GM12878 (cell line): Measurements from ENCODE around the gene HM13. TPM values are rescaled to one million over a fixed set of nuclear protein-coding genes. Genes with fewer than 3 reads are reported as not detected.

ENCODE experiments used
- ATF7 ChIP-seq: fragments of 450-650 bp; IDR thresholded peaks from 2 replicates; pipeline ENCODE4 v1.6.1; 2016; ENCODE audit warnings: low read depth, mild to moderate bottlenecking
- BACH1 ChIP-seq: fragments of 450-650 bp; IDR thresholded peaks from 2 replicates; pipeline ENCODE4 v1.6.1; 2017; ENCODE audit warnings: mild to moderate bottlenecking, borderline replicate concordance
- CUX1 ChIP-seq: IDR thresholded peaks from 2 replicates; pipeline ENCODE4 v1.6.1; 2012; ENCODE audit warnings: improper control_type of control experiment, low read depth, low read length; ENCODE audit not compliant: insufficient replicate concordance
- DPF2 ChIP-seq: fragments of 450-650 bp; IDR thresholded peaks from 2 replicates; pipeline ENCODE4 v1.6.1; 2017; ENCODE audit warnings: mild to moderate bottlenecking
- FOXK2 ChIP-seq: fragments of 450-650 bp; IDR thresholded peaks from 2 replicates; pipeline ENCODE4 v1.6.1; 2017; ENCODE audit warnings: mild to moderate bottlenecking, moderate library complexity
- IKZF2 ChIP-seq, 2 experiments: fragments of 450-650 bp; IDR thresholded peaks; 2 replicates each; pipeline ENCODE4 v1.6.1; 2017; ENCODE audit warnings: mild to moderate bottlenecking in 2 of 2, moderate library complexity in 2 of 2
- IRF4 ChIP-seq: IDR thresholded peaks from 2 replicates; pipeline ENCODE4 v1.6.1; 2011; ENCODE audit warnings: low read depth, low read length
- JUNB ChIP-seq: IDR thresholded peaks from 2 replicates; pipeline ENCODE4 v1.6.1; 2016; ENCODE audit warnings: antibody characterized with exemption, mild to moderate bottlenecking
- LARP7 ChIP-seq: fragments of 450-650 bp; IDR thresholded peaks from 2 replicates; pipeline ENCODE4 v1.6.1; 2017; ENCODE audit warnings: mild to moderate bottlenecking
- MXI1 ChIP-seq: fragments of 150-350 bp; IDR thresholded peaks from 2 replicates; pipeline ENCODE4 v1.6.1; 2011; ENCODE audit warnings: low read depth, mild to moderate bottlenecking, inconsistent platforms, low read length, improper control_type of control experiment
- MYB ChIP-seq: fragments of 150-350 bp; IDR thresholded peaks from 2 replicates; pipeline ENCODE4 v1.6.1; 2014; ENCODE audit warnings: mild to moderate bottlenecking, low read depth, low read length, borderline replicate concordance
- NBN ChIP-seq: fragments of 450-650 bp; IDR thresholded peaks from 2 replicates; pipeline ENCODE4 v1.6.1; 2016
- NFIC ChIP-seq: IDR thresholded peaks from 2 replicates; pipeline ENCODE4 v1.6.1; 2012; ENCODE audit warnings: low read depth, mild to moderate bottlenecking, inconsistent platforms, low read length, moderate library complexity
- PAX5 ChIP-seq: IDR thresholded peaks from 2 replicates; pipeline ENCODE4 v1.6.1; 2011; ENCODE audit warnings: low read depth, low read length, borderline replicate concordance
- PKNOX1 ChIP-seq: fragments of 450-650 bp; IDR thresholded peaks from 2 replicates; pipeline ENCODE4 v1.6.1; 2016; ENCODE audit warnings: mild to moderate bottlenecking
- POLR2A ChIP-seq: IDR thresholded peaks from 2 replicates; pipeline ENCODE4 v1.6.1; 2011; ENCODE audit warnings: low read depth, mild to moderate bottlenecking, low read length
- POLR2AphosphoS5 ChIP-seq: IDR thresholded peaks from 2 replicates; pipeline ENCODE4 v1.6.1; 2011; ENCODE audit warnings: mild to moderate bottlenecking, low read length, inconsistent platforms
- POU2F2 ChIP-seq: IDR thresholded peaks from 3 replicates; pipeline ENCODE4 v1.6.1; 2011; ENCODE audit warnings: low read depth, mild to moderate bottlenecking, low read length, borderline replicate concordance
- RAD21 ChIP-seq: IDR thresholded peaks from 2 replicates; pipeline ENCODE4 v1.6.1; 2011; ENCODE audit warnings: mild to moderate bottlenecking, low read depth, low read length, moderate library complexity; ENCODE audit not compliant: insufficient read depth
- SIN3A ChIP-seq: IDR thresholded peaks from 2 replicates; pipeline ENCODE4 v1.6.1; 2012; ENCODE audit warnings: low read depth, low read length, improper control_type of control experiment
- SP1 ChIP-seq: IDR thresholded peaks from one replicate; pipeline ENCODE4 v1.6.1; 2011; ENCODE audit warnings: low read depth, low read length
- TBL1XR1 ChIP-seq: IDR thresholded peaks from 2 replicates; pipeline ENCODE4 v1.6.1; 2012; ENCODE audit warnings: low read depth, low read length, improper control_type of control experiment
- polyA plus RNA-seq, 11 experiments: library from polyadenylated mRNA; depleted of rRNA in 4 of 11; unstranded in 6 of 11; stranded (reverse) in 5 of 11; fragments of >200 nt; fragmentation: Nextera tagmentation in 4 of 11; fragmentation: Illumina TruSeq in 1 of 11; extraction: Ambion mirVana in 4 of 11; extraction: Trizol in 1 of 11; gene quantifications; 1 replicate in 1 of 11; 2 replicates in 10 of 11; pipeline versions ENCODE4 v1.2.1 to v1.2.3, GENCODE V29; 2011 to 2016; ENCODE audit warnings: inconsistent platforms in 2 of 11, missing spikeins in 2 of 11, low read depth in 1 of 11
- total RNA-seq, 4 experiments: library from RNA; depleted of rRNA in 3 of 4; stranded (reverse); fragments of >200 nt in 3 of 4; fragmentation: Illumina TruSeq in 1 of 4; extraction: Trizol in 1 of 4; gene quantifications; 2 replicates each; pipeline versions ENCODE4 v1.2.1 to v1.2.3, GENCODE V29; 2013 to 2021
- TF ChIP-seq, protein P1 (sequence below): fragments of 450-650 bp; IDR thresholded peaks from 2 replicates; pipeline ENCODE4 v1.6.1; 2014; ENCODE audit warnings: mild to moderate bottlenecking

Gene HM13
- total and polyA plus RNA-seq, 10 of the 15 experiments (the other 5 are each of a cell fraction or from before 2014, with no cell fraction given), result 4.8 to 185 (median 81.7) TPM

DNA sequence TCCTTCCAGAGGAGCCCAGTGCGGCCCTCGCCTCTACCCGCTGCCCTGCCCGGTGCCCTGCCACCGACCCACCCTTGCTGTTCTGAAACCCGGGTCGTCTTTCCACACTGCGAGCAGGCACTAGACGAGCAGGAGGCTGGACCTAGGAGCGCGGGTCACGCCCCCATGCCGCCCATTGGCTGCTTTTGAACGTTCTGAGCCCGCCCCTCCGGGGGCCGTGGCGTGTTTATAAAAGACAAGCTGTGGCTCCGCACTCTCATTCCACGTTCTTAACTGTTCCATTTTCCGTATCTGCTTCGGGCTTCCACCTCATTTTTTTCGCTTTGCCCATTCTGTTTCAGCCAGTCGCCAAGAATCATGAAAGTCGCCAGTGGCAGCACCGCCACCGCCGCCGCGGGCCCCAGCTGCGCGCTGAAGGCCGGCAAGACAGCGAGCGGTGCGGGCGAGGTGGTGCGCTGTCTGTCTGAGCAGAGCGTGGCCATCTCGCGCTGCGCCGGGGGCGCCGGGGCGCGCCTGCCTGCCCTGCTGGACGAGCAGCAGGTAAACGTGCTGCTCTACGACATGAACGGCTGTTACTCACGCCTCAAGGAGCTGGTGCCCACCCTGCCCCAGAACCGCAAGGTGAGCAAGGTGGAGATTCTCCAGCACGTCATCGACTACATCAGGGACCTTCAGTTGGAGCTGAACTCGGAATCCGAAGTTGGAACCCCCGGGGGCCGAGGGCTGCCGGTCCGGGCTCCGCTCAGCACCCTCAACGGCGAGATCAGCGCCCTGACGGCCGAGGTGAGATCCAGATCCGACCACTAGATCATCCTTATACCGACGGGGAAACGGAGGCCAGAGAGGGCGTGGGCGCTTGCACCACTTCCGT, 91.0 kb downstream of the HM13 start, which contains the start of gene ID1 (continued):
- TF ChIP-seq IRF4 (no peak), DPF2 (0 out of 2 replicates have a peak, but pooled peaks have one; percentile 29), ATF7 (no peak), POLR2AphosphoS5 (no peak), POU2F2 (0 out of 3 replicates have a peak, but pooled peaks have one; percentile 11), LARP7 (peak; percentile 32; the same call in 1 of the 2 replicates), CUX1 (no peak), JUNB (no peak), MYB (no peak), PKNOX1 (0 out of 2 replicates have a peak, but pooled peaks have one; percentile 36), NFIC (no peak), BACH1 (0 out of 2 replicates have a peak, but pooled peaks have one; percentile 11), MXI1 (peak; percentile 54; the same call in 1 of the 2 replicates), IKZF2 (IDR thresholded peaks at IDR 0.05) (no peak), PAX5 (0 out of 2 replicates have a peak, but pooled peaks have one; percentile 50), TBL1XR1 (no peak), SP1 (peak; percentile 70), RAD21 (no peak), NBN (no peak), POLR2A (peak; percentile 76), FOXK2 (peak; percentile 77), SIN3A (peak; percentile 65; the same call in 1 of the 2 replicates)
- TF ChIP-seq, protein P1, sequence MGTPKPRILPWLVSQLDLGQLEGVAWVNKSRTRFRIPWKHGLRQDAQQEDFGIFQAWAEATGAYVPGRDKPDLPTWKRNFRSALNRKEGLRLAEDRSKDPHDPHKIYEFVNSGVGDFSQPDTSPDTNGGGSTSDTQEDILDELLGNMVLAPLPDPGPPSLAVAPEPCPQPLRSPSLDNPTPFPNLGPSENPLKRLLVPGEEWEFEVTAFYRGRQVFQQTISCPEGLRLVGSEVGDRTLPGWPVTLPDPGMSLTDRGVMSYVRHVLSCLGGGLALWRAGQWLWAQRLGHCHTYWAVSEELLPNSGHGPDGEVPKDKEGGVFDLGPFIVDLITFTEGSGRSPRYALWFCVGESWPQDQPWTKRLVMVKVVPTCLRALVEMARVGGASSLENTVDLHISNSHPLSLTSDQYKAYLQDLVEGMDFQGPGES, result no peak
- TF ChIP-seq, all 136 proteins: peak for 16
